Endodermal cell (in vitro differentiated cells): Measurements from ENCODE around the gene MARK3. TPM values are rescaled to one million over a fixed set of nuclear protein-coding genes. Genes with fewer than 3 reads are reported as not detected.

ENCODE experiments used
- DNase-seq: peaks from one replicate; pipeline ENCODE4 v3.0.0-alpha.2; 2017
- H3K27ac ChIP-seq: 2 replicates; pipeline ENCODE4 v1.5.1; 2013; ENCODE audit warnings: mild to moderate bottlenecking, low read depth, low read length, moderate library complexity
- H3K27me3 ChIP-seq: 2 replicates; pipeline ENCODE4 v1.6.1; 2013; ENCODE audit warnings: mild to moderate bottlenecking, low read length, moderate library complexity; ENCODE audit not compliant: insufficient read depth, control insufficient read depth, poor library complexity, severe bottlenecking
- H3K36me3 ChIP-seq: 2 replicates; pipeline ENCODE4 v1.7.0; 2013; ENCODE audit warnings: mild to moderate bottlenecking, low read length, moderate library complexity; ENCODE audit not compliant: control insufficient read depth, insufficient read depth
- H3K4me1 ChIP-seq: one replicate; pipeline ENCODE4 v1.7.0; 2013; ENCODE audit warnings: low read length; ENCODE audit not compliant: control insufficient read depth, insufficient read depth
- H3K4me3 ChIP-seq: 2 replicates; pipeline ENCODE4 v1.5.1; 2013; ENCODE audit warnings: mild to moderate bottlenecking, low read length, moderate library complexity
- H3K9ac ChIP-seq: 2 replicates; pipeline ENCODE4 v1.6.1; 2013; ENCODE audit warnings: mild to moderate bottlenecking, low read length, moderate library complexity; ENCODE audit not compliant: poor library complexity, severe bottlenecking; ENCODE audit errors: extremely low read depth
- H3K9me3 ChIP-seq: 2 replicates; pipeline ENCODE4 v1.6.1; 2013; ENCODE audit warnings: mild to moderate bottlenecking, low read length, moderate library complexity; ENCODE audit not compliant: control insufficient read depth
- H3K27ac Mint-ChIP-seq: 2 replicates; pipeline ENCODE4 v1.8.0; 2020; ENCODE audit warnings: mixed read lengths
- H3K27me3 Mint-ChIP-seq: 2 replicates; pipeline ENCODE4 v1.8.0; 2021; ENCODE audit warnings: mild to moderate bottlenecking, mixed read lengths; ENCODE audit not compliant: insufficient read depth
- H3K36me3 Mint-ChIP-seq: 2 replicates; pipeline ENCODE4 v1.8.0; 2020; ENCODE audit warnings: low read depth, mixed read lengths
- H3K4me1 Mint-ChIP-seq: 2 replicates; pipeline ENCODE4 v1.8.0; 2020; ENCODE audit warnings: mixed read lengths
- H3K4me3 Mint-ChIP-seq: 2 replicates; pipeline ENCODE4 v1.8.0; 2020; ENCODE audit warnings: mild to moderate bottlenecking, moderate library complexity, mixed read lengths
- H3K9me3 Mint-ChIP-seq: 2 replicates; pipeline ENCODE4 v1.8.0; 2020; ENCODE audit warnings: mild to moderate bottlenecking, mixed read lengths
- WGBS, 2 experiments: methylation state at CpG; one replicate each; pipeline versions ENCODE4 v1.1.5 to v1.1.7; 2013; ENCODE audit warnings: missing lambda C conversion rate in 2 of 2, mixed read lengths in 1 of 2; ENCODE audit not compliant: insufficient coverage in 1 of 2, insufficient read length in 1 of 2; 5-methylcytosine and 5-hydroxymethylcytosine counted together
- total RNA-seq, 2 donors: library from RNA; stranded (reverse); fragmentation: NEBNext Ultra II Directional in 1 of 2; extraction: Animal tissue kit (Norgen Biotek cat#: 25700) in 1 of 2; gene quantifications; 2 replicates in 1 of 2; 3 replicates in 1 of 2; pipeline ENCODE4 v1.2.1, GENCODE V29; 2021
- TF ChIP-seq, protein P1 (sequence below): fragments of 200-600 bp; sonication (generic); conservative IDR thresholded peaks from 2 replicates; pipeline ENCODE4 v1.5.0; 2021; ENCODE audit warnings: antibody characterized with exemption, mild to moderate bottlenecking

MARK3 gene
- total RNA-seq, 2 donors from 2014 or later, result 95.8 to 106 TPM

DNA sequence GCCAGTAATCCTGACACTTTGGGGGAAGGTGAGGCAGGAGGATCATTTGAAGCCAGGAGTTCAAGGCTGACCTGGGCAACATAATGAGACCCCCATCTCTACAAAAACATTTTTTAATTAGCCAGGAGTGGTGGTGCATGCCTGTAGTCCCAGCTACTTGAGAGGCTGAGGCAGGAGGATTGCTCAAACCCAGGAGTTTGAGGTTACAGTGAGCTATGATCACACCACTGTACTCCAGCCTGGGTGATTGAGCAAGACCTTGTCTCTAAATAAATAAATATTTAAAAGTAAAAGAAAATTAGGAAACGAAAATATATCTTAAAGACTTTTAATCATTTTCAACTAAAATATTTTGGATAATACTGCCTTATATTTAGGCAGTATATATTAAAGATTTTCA is 111.6 kb downstream of the MARK3 start:
- Mint-ChIP-seq H3K9me3 (no peaks in the 10 kb centered on the region), H3K4me1 (peaks cover 6% of the 10 kb centered on the region), H3K36me3 (peaks cover 39% of the 10 kb centered on the region), H3K4me3 (no peak overlapping the region), H3K27me3 (no peaks in the 10 kb centered on the region), H3K27ac (no peak overlapping the region)
- peak; percentile 5 for DNase-seq
- Histone ChIP-seq H3K4me3 (no peak overlapping the region), H3K27ac (no peak overlapping the region), H3K9me3 (no peaks in the 10 kb centered on the region), H3K9ac (no peak overlapping the region), H3K27me3 (no peaks in the 10 kb centered on the region), H3K4me1 (no peaks in the 10 kb centered on the region), H3K36me3 (peaks cover 59% of the 10 kb centered on the region)
- TF ChIP-seq, protein P1, sequence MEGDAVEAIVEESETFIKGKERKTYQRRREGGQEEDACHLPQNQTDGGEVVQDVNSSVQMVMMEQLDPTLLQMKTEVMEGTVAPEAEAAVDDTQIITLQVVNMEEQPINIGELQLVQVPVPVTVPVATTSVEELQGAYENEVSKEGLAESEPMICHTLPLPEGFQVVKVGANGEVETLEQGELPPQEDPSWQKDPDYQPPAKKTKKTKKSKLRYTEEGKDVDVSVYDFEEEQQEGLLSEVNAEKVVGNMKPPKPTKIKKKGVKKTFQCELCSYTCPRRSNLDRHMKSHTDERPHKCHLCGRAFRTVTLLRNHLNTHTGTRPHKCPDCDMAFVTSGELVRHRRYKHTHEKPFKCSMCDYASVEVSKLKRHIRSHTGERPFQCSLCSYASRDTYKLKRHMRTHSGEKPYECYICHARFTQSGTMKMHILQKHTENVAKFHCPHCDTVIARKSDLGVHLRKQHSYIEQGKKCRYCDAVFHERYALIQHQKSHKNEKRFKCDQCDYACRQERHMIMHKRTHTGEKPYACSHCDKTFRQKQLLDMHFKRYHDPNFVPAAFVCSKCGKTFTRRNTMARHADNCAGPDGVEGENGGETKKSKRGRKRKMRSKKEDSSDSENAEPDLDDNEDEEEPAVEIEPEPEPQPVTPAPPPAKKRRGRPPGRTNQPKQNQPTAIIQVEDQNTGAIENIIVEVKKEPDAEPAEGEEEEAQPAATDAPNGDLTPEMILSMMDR, result no peak
- no CpG with 5 or more reads among the region's 1 CpG for WGBS, 2 experiments

DNA sequence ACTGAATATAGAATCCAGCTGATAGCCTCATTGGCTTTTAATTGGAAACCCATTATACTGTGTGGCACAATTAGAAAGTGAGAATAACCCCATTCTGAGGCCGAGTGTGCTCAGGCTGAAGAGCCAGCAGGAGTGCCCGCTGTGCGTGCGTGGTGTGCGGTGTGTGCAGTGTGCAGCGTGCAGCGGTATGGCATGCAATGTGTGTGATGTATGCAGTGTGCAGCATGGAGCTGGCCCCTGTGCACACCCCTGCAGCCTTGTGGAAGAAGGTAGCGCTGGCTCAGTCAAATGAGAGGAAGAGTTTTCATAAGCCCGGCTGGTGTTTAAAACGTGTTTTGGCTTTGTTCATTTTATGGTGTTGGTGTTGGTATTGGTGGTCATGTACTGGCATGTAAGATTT is 114.5 kb downstream of the MARK3 start:
- peaks cover 2% of the 10 kb centered on the region for H3K4me1 Mint-ChIP-seq
- 78 to 79% methylated on average over 4 to 10 of the region's 10 CpGs for WGBS, 2 experiments
- DNase-seq, result peak; percentile 42
- no peak overlapping the region for H3K9ac ChIP-seq
- no peak overlapping the region for H3K4me3 ChIP-seq
- peak overlapping the region; percentile 8 for H3K27ac ChIP-seq
- TF ChIP-seq, protein P1, result no peak
- no peak overlapping the region for H3K4me3 Mint-ChIP-seq
- H3K27ac Mint-ChIP-seq, result peak overlapping the region; percentile 8
- H3K4me1 ChIP-seq, result no peaks in the 10 kb centered on the region
- no peaks in the 10 kb centered on the region for H3K27me3 Mint-ChIP-seq
- H3K9me3 ChIP-seq, result no peaks in the 10 kb centered on the region
- H3K27me3 ChIP-seq, result no peaks in the 10 kb centered on the region
- peaks cover 69% of the 10 kb centered on the region for H3K36me3 ChIP-seq
- H3K9me3 Mint-ChIP-seq, result no peaks in the 10 kb centered on the region
- H3K36me3 Mint-ChIP-seq, result peaks cover 48% of the 10 kb centered on the region

DNA sequence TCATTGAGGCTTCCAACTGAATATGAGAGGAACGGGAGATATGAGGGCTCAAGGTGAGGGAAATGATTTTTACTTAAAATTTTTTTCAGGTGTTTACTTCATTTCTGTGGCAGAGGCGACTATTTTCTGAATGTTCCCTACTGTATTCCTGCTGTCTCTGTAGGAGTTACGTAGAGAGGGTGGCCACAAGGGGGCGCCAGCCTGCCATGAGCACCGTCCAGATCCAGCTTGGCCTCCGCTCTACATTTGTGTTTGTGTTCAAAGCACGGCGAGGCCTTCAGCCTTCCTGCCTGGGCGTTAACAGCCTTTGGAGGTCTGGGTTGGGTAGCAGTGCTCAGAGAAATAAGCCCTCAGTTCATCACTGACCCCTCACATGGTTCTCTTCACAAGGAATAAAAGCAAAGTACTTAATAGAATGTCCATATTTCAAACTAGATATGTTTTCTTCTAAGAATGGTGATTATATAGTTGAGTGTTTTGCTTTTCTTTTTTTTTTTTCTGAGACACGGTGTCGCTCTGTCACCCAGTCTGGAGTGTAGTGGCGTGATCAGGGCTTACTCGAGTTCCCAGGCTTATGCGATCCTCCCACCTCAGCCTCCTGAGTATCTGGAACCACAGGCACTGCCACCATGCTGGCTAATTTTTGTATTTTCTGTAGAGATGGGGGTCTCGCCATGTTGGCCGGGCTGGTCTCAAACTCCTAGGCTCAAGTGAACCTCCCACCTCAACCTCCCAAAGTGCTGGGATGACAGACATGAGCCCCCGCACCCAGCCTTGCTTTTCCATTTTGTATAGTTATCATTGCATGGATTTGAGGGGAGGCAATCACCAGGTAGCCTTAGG is 115.2 kb downstream of the MARK3 start:
- H3K27me3 ChIP-seq, result no peaks in the 10 kb centered on the region
- H3K9me3 ChIP-seq, result no peaks in the 10 kb centered on the region
- H3K27me3 Mint-ChIP-seq, result no peaks in the 10 kb centered on the region
- H3K4me1 Mint-ChIP-seq, result peaks cover 2% of the 10 kb centered on the region
- H3K36me3 Mint-ChIP-seq, result peaks cover 52% of the 10 kb centered on the region
- 58 to 62% methylated on average over 4 to 17 of the region's 17 CpGs for WGBS, 2 experiments
- peaks cover 70% of the 10 kb centered on the region for H3K36me3 ChIP-seq
- H3K27ac Mint-ChIP-seq, result peak overlapping the region; percentile 75
- no peak overlapping the region for H3K27ac ChIP-seq
- no peak overlapping the region for H3K4me3 ChIP-seq
- no peak overlapping the region for H3K4me3 Mint-ChIP-seq
- H3K4me1 ChIP-seq, result no peaks in the 10 kb centered on the region
- peak; percentile 95 for DNase-seq
- no peak overlapping the region for H3K9ac ChIP-seq
- TF ChIP-seq, protein P1, result peak; percentile 98
- no peaks in the 10 kb centered on the region for H3K9me3 Mint-ChIP-seq
